Pons (tissue), 1 donor: Measurements from ENCODE around the gene MICA.
A peak's percentile ranks its signal among the peaks of the same experiment; 100 is the strongest.

Experiments used
- DNase-seq: peaks from one replicate; pipeline ENCODE4 v3.0.0-alpha.2; 2016; ENCODE audit warnings: low spot score

The MICA gene

DNA sequence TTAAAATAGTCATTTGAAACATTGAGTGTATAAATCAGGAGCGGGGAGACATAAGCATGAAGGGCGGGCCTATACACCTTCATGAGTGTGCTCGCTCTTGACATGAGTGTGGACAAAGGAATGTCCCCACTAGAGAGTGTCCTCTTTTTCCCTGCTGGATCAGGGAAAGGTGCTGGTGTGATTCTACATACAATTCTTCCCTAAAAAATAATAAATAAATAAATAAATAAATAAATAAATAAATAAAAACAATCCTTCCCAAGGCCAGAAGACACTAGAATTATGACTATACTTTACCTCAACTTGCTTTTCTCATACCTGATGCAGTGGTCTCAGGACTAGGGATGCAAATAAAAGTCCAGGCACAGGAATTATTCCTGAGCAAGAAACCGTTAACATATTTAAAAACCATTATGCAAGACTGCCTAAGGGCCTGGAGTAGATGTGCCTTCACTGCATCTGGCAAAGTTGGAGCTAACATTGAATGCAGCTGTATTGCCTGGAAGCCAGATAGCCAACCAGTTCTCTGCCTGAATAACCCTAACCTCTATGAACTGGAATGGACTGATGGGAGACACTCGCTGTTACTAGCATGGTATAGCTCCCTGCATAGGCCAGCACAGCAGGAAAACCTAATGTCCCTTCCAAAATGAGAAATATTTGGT is 57.1 kb downstream of the MICA start:
- DNase-seq: no peak

DNA sequence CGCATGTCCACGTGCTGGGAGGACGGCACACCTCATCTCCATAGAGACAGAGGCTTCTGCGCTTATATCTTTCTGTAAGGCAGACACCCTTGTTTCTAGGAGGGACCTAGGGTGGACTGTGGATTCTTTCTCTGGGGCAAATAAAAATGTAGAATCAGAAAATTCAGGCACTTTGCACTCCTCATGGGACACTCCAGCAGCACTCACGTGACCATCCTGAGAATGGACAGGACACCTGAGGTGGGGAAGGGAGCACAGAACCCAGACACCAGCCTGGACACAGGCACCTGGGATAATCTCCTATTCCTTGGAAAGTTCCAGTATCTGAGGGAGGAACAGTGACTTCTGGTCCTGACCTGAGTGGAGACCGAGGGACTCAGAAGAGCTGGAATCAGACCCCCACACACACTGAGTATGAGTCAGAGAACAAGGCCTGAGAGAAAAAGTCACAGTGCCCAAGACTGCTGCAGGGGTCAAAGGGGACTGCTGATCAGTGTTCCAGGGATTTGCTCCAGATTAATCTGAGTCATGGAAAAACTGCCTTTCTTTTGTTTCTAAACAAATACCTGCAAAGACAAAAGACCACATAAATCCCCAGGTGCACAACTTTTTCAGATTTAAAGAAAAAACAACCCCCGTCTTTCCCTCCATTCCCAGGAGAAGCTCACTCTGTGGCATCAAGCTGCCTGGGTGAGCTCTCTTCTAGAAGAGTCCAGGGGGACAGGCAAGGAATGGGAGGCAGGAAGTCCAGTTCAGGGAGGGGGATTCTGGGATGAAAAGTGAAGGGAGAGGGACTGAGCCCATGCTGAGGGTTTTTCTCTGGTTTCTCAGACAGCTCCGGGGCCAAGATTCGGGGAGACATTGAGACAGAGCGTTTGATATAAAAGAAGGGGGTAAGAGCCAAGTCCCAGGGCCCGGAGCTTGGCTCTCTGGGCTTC is 58.9 kb downstream of the MICA start:
- no peak for DNase-seq

DNA sequence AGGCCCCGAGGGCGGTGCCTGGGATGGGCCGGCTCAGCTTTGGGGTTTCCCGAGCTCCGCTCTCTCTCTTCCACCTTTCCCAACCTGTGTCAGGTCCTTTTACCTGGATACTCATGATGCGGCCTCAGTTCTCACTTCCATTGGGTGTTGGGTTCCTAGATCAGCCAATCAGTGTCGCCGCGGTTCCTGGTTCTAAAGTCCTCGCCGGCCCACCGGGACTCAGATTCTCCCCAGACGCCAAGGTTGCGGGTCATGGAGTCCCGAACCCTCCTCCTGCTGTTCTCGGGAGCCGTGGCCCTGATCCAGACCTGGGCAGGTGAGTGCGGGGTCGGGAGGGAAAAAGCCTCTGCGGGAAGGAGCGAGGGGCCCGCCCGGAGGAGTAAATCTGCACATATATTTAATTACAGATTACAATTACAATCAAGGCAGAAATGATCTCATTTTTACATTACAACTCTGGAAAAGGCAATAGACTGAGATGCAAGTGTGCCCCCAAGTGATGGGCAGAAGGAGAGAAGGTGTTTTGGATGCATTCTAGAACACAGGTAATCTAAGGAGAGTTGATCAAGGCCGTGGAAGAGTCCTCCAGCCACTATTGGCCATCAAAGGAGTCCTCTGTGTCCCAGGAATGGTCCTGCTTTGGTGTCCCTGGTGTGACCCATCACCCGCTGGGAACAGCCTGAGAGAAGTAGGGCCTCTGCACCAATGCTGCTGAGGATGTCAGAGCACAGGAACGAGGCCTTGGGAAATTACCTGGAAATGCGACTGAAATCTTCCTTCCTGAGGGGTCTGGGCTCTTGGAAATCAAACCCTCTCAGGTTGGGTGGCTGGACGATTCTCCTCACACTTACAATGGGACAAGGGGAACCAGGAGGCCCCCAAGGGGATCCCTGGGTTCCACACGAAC is 59.8 kb downstream of the MICA start:
- peak; percentile 88 for DNase-seq

DNA sequence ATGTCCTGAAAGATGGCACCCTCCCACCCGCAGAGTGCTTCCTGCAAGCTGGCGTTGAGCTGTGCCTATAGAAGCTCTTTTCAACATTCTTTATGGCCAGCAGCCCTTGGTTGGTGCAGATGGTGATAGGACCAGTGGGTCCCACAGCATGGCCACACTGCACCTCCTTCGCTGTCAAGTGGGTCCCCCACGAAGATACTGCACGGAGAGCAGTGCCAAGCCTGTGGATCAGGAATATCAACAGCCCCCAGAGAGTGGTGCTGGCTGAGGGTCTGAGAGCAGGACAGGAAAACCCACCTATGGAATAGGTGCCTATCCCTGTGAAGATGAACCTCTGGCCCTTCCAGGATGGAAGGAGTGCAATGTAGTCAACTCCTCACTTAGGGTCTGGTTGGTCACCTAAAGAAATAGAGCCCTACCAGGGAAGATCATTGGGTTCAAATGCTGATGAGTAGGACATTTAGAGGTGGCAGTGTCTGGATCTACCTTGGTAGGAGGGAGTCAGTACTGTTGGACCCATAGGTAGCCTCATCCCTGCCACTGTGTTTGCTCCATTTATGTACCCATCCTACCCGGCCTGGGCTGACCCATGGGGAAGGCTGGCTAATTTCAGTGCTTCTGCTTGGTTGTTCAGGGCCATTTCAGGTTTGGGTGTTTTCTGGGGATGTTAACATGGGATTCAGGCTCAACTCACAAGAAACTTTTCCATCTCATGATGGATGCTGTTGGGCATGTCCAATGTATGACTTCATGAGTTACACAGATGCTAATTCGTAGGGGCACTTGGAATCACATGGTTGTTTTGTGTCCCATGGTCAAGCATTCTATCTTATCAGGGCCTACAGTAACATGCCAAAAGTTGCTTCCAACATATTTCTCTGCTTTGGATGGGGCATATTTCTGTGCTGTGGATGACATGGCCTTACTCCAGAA is 61.1 kb downstream of the MICA start:
- no peak for DNase-seq
